ENCODE measurements around the gene ARID5B.

ARID5B gene

DNA sequence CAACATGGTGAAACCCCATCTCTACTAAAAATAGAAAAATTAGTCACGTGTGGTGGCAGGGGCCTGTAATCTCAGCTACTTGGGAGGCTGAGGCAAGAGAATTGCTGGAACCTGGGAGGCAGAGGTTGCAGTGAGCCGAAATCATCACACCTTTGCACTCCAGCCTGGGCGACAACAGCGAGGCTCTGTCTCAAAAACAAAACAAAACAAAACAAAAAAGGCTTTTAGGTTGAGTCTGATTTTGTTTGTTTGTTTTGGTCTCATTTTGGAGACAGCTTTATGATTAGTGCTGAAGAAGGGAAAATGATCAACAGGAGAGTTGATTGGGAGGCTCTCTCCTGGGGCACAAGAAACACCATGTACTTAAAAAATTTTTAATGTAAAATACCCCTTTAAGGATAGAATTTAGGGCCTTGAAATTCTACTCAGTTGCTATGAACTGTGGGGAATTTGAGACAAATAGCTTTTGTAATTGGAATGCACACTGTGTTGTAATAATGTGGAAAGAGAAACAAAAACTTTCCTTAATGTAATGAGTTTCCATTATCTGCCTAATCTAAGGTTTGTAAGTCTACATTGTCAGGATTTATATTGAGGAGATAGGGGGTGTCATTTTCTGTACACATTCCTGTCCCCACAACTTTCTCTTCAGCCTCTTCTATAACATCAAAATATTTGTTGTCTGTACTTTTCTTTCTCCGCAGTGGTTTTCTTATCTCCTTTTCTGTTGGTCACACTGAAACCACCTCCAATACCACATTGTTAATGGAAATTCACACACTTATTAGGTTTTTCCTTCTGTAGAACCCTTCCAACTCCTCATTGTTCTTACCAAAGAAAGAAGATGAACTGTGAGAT is 41.3 kb downstream of the ARID5B start:
- DNase-seq, result peak; percentile 61

- peak; percentile 86 for DNase-seq
Measured at GRCh38 chr10:61943674-61944378, 42.3 kb downstream of the ARID5B start.

DNA sequence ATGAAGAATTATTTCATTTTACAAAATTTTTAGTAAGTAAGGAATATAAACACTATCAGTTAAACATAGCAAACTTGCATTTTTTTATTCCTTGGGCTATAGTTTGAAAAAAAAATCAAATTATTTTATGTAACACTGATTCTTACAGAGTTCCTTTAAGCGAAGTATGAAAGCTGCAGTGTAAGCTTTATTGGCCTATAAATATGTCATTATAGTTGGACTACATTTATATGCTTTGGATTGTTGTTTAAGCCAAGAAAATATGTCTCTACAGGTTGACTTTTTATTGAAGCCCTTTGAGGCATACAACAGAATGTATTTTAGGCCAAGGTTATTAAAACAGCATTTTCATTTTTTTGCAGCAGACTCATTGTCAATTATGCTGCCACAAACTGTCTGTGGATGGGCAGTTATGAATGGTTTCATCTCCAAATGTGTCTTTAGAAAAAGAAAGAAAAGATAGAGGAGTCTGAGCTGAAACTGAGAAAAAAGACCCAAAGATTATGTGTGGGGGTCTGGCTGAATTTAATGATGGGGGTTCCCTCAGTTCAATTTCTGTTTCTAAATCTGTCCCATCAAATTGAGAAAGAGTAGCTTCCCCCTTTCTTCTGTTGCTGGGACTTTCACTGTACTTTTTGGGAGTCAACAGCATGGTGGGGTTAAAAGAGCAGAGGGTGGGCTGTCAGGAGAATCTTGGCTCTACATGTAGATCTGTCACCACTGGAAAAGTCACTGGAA is 43.1 kb downstream of the ARID5B start:
- DNase-seq, result peak; percentile 21

DNA sequence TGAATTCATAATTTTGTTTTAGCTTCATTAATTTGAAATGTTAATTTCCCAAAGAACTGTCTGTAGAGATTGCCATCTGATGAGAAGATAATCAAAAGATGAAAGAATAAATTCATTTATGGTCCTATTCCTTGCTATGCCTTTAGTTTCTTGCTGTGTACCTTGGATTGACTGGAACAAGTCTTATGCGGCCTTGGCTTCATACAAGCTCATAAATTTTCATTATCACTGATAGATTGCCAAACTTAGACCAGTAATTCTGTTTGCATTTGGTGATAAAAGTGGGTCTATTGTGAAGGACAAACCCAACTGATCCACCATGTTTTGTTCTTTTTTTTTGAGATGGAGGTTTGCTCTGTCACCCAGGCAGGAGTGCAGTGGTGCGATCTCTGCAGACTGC is 48.2 kb downstream of the ARID5B start:
- no peak for DNase-seq

DNA sequence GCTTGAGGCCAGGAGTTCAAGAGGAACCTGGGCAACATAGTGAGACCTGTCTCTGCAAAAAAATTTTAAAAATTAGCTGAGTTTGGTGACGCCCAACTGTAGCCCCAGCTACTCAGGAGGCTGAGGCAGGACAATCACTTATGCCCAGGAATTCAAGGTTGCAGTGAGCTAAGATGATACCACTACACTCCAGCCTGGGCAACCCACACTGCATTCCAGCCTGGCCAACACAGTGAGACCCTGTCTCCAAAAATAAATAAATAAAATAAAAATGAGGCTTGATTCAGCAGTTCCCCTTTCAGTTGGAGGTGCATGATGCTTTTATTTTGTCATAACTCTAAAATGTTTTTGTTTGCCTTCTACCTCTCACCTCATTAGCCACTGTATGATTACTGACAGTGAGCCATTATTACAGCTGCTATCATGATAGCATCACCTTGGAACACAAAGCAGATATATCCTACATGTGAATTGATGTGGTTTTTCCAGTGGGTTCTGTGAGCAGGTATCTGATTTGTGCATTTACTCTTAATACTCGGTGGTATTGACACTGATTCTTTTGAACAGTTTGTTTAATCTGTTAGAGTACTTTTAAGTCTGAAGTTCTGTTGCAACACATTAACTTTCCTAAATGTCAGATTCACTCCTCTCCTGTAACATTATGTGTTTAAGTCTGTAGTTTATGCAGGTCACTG is 49.1 kb downstream of the ARID5B start:
- DNase-seq, result no peak

DNA sequence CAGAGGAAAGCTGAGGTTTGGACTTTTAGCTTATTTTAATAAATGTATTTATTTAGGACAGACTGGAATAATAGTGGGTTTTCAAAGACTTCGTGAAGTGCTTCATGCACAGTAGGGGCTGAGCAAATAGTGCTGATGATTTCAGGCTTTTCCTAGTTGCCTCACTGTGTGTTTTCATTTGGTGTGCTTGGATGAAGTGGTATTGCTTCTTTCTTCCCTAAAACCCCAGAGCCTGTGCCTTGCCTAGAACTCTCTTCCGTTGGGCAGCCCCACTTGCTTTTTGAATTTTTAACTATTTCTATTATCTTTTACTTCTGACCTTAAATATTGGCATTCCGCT is 49.6 kb downstream of the ARID5B start:
- DNase-seq, result no peak

GRCh38 chr10:61952028-61952674 is 50.7 kb downstream of the ARID5B start:
- DNase-seq, result no peak

DNA sequence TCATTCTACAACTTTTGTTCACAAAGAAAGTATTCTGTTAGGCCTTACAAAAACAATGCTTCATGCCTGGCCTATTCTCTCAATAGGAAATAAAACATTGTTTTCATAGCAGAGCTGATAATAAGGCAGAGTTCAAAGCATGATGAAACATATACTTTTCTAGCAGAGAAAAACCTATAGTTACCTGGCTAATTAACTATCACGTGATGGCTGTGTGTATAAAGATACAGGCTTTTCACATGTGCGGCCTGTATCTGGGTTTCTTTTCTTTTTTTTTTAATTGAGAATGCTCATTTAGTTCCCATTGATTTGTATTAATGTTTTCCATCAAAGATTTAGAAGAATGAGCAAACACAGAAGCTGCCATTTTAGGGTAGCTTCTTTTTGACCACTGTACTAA is 51.7 kb downstream of the ARID5B start:
- no peak for DNase-seq

DNA sequence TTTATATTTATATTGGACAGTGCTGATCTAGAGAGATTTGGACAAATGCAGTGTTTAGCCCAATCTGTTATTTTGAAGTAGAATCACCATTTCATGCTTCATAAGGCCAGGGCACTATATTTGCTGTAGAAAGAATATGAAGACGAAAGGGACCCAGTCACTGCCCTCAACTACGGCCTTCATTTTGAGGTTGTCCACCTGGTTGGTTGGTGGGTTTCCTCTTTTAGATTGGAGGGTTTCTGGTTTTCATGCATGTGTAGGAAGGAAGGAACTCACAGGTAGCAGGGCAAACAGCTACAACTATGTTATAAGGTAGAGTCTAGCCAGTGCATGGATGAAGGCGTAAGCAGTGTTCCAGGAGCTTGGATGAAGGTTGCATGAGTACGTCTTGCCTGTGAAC is 56.3 kb downstream of the ARID5B start:
- DNase-seq, result no peak

GRCh38 chr10:61958311-61958710 is 56.8 kb downstream of the ARID5B start:
- DNase-seq, result no peak

DNA sequence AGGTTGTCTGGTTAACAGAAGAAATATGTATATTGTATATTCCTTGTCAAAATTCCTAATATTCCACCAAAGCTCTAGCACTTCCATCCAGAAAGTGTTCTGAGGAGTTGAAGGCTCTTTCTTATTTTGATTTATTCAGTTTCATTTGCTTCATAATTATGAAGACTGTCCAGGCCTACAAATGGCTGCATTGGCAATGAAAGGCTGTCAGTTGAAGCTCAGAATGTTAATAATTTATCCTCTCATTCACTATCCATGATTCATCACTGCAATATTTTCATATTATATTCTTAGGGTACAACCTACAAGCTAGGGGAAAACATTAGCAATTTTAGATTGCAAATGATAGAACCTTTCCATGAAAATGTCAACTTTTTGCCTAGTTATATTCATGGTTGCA is 57.3 kb downstream of the ARID5B start:
- DNase-seq, result no peak

DNA sequence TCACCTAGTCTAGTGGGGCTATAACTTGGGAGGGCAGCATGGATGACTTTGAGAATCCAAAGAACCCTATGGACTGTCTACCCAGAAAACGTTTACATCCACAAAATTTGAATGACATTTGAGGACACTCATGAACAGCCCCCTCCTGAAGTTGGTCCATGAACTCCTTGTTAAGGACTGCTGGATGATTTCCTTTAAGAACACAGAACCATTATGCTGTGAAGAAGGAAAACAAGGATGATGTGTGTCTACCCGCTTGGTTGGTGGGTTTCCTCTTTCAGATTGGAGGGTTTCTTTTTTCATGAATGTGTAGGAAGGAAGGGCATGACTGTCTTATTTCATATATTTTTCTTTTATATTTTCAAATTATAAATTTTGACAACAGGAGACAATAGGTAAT is 58.3 kb downstream of the ARID5B start:
- DNase-seq, result no peak

DNA sequence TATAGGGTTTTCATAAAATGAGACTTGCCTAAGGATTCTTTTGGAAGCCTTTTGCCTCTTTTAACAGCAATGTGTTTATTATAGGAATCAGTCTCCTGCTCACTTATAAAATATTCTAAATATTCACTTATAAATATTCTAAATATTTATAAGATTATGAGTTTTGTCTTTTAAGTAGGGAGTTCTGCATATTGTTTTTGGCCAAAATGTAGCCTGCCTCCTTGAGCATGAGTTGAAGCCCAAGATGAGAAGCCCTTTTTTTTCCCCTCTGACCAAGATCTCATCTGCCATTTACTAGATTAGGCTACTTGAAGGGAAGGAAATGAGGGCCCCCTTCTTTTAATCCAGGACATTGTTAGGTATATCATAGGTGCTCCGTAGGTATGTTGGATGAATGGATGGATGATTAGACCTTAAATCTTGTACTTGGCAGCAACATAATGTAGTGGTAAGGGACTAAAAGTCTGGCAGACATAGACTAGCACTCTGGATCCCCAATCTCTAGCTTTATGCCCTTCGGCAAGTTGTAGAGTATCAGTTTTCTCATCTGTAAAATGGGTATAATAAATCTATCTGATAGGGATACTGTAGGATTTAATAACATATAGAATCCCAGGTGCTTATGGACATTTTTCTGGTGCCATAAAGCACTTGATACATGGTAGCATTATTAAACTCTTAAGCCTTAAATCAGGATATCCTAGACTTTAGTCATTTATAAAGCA is 59.1 kb downstream of the ARID5B start:
- DNase-seq, result no peak

GRCh38 chr10:61961278-61961677 is 59.8 kb downstream of the ARID5B start:
- peak; percentile 79 for DNase-seq

GRCh38 chr10:61962971-61963370 is 61.5 kb downstream of the ARID5B start:
- DNase-seq, result no peak

- DNase-seq, result no peak
Measured at GRCh38 chr10:61963669-61964058, 62.2 kb downstream of the ARID5B start.

DNA sequence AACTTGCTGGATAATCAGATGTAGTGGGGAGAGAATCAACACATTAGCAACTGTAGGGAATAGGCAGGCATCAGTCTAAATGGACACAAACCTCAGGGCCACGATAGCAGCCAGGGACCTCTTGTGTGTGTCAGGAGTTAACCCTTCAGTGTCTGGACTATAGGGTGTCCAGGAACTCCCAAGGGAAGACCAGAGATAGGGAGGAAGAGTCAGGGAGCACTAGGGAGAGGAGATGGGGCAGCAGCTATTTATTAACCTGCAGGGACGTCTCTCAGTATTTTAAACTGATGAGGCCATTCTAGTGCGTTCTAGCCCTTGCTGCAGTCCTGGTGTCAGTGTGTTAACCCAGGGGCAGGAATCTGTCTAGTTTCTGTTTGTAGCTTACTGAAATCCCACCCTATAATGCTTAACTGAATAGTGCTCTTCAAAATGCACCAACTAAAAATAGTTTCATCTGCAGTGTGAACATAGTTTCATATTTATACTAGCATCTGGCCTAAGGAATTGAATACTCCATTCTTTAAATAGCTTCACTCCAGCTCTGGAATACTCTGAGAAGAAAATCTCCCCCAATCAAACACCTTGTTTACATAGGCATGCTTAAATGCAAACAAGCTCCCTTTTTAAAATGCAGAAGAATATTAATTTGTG is 62.7 kb downstream of the ARID5B start:
- no peak for DNase-seq

- peak; percentile 48 for DNase-seq
Measured at GRCh38 chr10:61964949-61965702, 63.6 kb downstream of the ARID5B start.

DNA sequence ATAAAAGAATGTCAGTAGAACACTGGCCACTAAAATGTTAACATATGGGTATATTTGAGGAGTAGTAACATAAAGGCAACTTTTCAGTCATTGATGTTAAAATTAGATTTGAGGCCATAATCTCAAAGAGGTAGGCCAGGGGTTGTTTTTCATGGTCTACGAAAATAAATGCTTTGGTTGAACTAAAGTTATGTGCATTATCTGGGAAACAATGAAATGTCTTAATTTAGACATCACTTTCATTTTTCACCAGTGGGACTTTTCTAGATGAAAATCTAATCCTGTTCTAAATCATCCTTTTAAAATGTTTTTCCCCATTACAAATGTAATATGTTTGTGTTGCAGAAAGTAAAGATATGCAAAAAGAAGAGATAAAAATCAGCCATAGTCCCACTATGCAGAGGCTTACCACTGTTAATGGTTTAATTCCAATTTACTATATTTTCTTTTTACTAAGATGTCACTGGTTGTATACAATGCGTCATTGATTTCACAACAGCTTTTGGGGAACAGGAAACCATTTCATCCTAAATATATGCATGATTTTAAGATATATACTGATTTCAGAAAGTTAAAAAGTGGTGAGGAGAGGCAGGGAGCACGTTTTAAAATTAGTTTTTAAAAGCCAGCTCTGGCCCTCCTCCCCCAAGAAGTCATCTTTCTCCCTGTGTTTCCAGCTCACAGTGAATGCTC is 64.3 kb downstream of the ARID5B start:
- peak; percentile 53 for DNase-seq

DNA sequence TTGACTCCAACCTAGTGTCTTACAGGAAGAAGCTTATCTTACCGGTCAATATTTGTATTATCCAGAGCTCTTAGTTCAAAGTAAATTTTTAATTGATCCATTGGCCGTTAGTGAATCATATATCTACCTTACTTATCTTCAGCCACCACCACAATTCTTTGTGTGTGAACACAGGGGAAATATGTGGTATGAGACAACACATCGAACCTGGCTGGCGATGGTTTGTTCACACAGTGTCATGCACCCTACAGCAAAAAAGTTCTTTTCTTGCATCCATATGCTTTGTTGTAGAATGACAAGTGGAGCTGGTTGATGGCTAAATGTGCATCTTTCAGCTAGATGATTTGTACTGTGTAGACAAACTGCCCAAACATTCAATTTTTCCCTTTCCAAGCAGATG is 65.8 kb downstream of the ARID5B start:
- DNase-seq, result no peak

Measured in activated CD4-positive, alpha-beta T cell treated with anti-CD3 and anti-CD28 coated beads, Interleukin-2, amount 50 U/mL, for 16 hours (primary cell).